NK-92 (cell line): Measurements from ENCODE around the gene MAPK1IP1L.

Experiments used
- DNase-seq: peaks from one replicate; lab custom pipeline; 2025; ENCODE audit not compliant: unreplicated experiment; lab: John Stamatoyannopoulos, UW

The MAPK1IP1L gene

GRCh38 chr14:55094292-55095157 lies 43.1 kb downstream of the MAPK1IP1L start:
- no peak for DNase-seq

DNA sequence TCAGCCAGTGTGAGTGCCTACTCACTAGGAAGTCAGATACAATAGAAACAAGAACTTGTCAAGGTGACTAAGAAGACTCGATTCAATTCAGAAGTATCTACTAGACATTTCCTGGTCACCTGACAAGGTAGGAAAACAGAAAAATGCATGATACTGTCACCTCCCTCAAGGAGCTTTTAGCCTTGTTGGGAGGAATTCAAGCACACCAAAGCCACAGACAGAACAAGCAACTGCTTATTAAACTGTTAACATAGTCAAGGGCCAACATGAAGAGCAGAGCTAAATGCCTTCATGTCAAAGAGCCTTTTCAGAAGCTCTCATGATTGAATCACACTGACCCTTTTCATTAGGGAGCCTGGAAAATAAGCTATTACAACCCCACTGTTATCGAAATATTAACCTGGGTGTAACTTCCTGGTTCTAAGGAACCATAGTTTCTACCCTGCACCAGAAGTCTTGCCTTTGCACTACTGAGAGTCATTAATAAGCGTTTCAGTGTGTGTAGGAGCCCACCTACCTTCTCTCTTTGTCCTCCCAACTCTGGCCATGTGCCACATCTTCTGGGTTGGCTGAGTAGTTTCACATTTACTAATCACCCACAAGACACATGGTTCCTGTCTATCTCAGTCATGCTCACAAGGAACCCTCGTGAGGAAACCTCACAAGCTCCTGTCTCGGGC lies 46.6 kb downstream of the MAPK1IP1L start:
- DNase-seq = no peak

DNA sequence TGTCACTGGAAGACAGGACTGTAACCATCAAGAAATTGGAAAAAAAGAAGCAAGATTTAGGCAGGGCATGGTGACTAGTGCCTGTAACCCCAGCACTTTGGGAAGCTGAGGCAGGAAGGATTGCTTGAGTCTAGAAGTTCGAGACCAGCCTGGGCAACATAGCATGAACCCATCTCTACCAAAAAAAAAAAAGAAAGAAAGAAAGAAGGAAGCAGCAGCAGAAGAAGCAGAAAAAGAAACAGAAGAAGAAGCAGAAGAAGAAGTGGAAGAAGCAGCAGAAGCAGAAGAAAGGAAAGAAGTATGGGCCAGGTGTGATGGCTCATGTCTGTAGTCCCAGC lies 47.1 kb downstream of the MAPK1IP1L start:
- no peak for DNase-seq

GRCh38 chr14:55099756-55100155 lies 48.3 kb downstream of the MAPK1IP1L start:
- DNase-seq = no peak

DNA sequence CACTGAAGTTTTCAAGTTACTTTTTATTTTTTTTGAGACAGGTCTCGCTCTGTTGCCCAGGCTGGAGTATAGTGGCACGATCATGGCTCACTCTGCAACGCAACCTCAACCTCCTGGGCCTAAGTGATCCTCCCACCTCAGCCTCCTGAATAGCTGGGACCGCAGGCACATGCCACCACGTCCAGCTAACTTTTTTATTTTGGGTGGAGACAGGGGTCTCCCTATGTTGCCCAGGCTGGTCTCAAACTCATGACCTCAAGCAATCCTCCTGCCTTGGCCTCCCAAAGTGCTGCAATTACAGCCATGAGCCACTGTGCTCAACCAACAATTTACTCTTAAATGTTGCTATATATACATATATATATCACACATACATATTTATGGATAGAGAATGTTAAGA lies 50.3 kb downstream of the MAPK1IP1L start:
- no peak for DNase-seq

DNA sequence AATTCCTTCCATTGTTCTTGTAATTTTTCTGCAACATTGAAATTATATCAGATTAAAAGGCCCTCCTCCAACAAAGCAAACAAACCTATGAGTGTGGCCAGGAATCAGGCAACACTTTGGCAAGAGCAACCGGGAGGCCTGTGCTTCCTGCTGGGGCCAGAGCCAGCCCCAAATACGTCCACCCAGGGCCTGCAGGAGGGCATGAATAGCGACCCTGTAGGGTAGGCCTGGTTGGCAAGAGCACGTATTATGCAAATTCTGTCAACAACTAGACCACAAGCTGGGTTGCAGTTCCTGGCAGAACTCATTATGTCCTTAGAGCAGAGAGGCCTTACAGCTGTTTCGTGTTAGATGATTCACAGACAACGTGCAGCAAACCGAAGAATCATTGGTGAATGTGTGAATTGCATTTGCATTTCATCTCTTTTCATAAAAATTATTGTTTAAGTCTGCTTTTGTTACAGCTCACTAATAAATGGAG lies 50.7 kb downstream of the MAPK1IP1L start:
- no peak for DNase-seq

- no peak for DNase-seq
Observed at GRCh38 chr14:55103005-55103640, 51.7 kb downstream of the MAPK1IP1L start.

- DNase-seq = no peak
Observed at GRCh38 chr14:55103971-55104954, 52.8 kb downstream of the MAPK1IP1L start.

DNA sequence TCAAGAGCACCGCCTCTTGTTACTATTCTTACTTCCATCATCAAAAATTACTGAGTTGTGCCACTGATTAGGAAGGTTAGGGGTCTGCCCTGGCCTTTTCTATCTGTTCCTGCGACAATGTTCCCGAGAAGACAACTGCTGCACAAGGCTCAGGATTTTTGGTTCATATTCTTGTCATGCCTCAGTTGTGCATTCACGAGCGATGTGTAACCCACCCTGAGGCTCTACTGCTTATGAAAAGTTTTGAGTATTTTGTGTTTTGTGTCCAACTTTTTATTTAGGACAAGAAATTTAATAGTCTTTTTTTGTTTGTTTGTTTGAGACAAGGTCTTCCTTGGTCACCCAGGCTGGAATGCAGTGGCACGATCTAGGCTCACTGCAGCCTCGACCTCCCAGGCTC lies 54.5 kb downstream of the MAPK1IP1L start:
- no peak for DNase-seq

GRCh38 chr14:55107766-55108554 lies 56.5 kb downstream of the MAPK1IP1L start:
- DNase-seq = no peak

DNA sequence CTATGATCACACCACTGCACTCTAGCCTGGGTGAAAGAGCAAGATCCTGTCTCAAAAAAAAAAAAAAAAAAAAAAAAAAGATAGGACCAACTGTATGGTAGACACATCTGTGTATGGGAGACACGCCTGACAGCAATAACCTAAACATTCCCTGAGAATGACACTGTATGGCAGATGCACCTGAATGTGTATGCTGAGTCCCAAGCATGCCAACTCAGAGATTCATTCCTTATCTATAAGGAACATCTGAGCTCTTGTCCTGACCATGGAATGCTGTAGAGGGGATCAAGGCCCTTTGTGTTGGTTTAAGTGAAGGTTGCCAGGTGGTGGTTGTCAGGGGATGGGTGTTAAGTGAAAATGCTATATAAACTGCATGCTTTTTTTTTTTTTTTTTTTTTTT lies 58.4 kb downstream of the MAPK1IP1L start:
- no peak for DNase-seq

- no peak for DNase-seq
Observed at GRCh38 chr14:55111122-55111708, 59.8 kb downstream of the MAPK1IP1L start.

- no peak for DNase-seq
Observed at GRCh38 chr14:55114720-55115119, 63.3 kb downstream of the MAPK1IP1L start.

DNA sequence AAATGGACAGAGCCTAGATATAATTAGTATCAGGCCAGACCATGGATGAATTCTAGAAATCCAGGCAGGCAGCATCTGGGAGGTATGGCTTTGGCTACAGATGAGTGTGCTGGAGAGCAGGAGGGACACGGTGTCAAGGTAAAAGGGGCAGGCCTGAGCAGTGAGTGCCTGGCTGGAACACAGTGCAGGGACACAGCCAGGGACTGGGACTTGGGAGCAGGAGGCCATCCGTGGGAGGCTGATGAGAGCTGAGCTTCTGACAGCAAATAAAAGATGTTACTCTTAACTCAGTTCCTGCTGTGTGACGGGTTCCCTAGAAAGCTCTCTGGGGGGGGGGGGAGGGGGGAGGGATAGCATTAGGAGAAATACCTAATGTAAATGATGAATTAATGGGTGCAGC lies 64.0 kb downstream of the MAPK1IP1L start:
- no peak for DNase-seq

- no peak for DNase-seq
Observed at GRCh38 chr14:55115861-55116245, 64.4 kb downstream of the MAPK1IP1L start.

GRCh38 chr14:55116246-55117030 lies 65.0 kb downstream of the MAPK1IP1L start:
- DNase-seq = no peak

- no peak for DNase-seq
Observed at GRCh38 chr14:55117803-55118441, 66.5 kb downstream of the MAPK1IP1L start.

GRCh38 chr14:55118761-55119160 lies 67.3 kb downstream of the MAPK1IP1L start:
- no peak for DNase-seq
